Renal pelvis (tissue), 4 donors: Measurements from ENCODE around the gene OS9. TPM values are rescaled to one million over a fixed set of nuclear protein-coding genes. Genes with fewer than 3 reads are reported as not detected.

Experiments used
- DNase-seq: peaks from one replicate; pipeline ENCODE4 v3.0.0-alpha.2; 2013
- polyA plus RNA-seq, 3 donors: library from polyadenylated mRNA; unstranded; fragments of 120-200 nt; gene quantifications; one replicate each; pipeline ENCODE4 v1.2.1, GENCODE V29; 2013; ENCODE audit not compliant: insufficient read length in 3 of 3

The OS9 gene
- polyA plus RNA-seq, 3 donors: 197 to 226 (median 220) TPM

- DNase-seq: no peak
Observed at GRCh38 chr12:57761391-57761998, 67.6 kb downstream of the OS9 start.

DNA sequence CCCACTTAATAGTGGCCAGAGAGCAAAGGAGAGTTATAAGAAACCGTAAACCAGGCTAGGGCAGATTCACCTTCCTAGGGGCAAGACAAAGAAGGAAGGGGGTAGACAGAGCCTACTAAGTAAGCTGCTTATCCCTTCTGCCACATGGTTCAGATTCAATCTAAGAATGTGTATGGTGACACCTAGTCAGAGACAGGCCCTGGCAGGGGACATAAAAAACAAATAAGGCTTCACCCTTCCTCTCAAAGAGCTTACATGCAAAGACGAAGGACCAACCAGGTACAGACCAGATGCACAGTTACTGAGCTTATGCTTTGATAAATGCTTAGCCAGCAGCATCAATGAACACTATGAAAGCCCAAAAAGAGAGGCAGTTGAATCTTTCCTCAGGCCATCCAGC lies 68.5 kb downstream of the OS9 start:
- no peak for DNase-seq

DNA sequence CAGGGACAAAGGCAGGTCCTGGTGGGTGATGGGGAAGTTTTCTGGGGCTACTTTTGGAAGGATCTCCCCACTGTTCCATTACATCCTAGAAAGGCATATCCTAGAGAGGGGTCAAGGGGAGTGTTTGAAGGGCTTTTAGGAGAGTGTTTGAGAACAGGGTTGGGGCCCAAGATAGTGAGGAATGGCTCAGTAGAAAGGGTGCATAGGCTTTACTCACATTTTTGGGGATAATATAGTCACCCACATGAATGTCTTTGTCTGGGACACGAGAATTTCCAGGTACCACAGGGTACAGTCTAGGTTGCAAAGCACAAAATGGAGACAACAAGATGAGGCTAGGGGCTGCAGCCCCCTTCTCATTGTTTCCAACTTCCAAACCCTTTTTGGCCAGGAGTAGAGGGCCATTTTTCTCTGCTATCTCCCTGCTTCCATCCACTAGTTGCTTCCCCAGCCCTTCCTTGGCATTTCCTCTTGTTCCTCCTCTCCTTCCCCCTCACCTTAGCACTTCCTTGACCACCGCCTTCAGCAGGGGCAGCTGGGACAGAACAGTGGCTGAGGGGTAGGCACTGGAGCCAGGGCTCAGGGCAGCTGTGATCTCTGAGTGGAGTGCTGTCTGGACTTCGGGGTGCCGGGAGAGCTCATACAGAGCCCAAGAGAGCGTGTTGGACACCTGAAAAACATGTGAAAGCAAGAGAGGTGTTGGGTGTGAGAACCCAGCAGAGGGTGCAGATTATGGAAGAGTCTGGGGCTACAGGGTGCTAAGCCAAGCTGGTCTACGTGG lies 70.1 kb downstream of the OS9 start:
- no peak for DNase-seq

- DNase-seq: no peak
Observed at GRCh38 chr12:57764662-57765002, 70.7 kb downstream of the OS9 start.

DNA sequence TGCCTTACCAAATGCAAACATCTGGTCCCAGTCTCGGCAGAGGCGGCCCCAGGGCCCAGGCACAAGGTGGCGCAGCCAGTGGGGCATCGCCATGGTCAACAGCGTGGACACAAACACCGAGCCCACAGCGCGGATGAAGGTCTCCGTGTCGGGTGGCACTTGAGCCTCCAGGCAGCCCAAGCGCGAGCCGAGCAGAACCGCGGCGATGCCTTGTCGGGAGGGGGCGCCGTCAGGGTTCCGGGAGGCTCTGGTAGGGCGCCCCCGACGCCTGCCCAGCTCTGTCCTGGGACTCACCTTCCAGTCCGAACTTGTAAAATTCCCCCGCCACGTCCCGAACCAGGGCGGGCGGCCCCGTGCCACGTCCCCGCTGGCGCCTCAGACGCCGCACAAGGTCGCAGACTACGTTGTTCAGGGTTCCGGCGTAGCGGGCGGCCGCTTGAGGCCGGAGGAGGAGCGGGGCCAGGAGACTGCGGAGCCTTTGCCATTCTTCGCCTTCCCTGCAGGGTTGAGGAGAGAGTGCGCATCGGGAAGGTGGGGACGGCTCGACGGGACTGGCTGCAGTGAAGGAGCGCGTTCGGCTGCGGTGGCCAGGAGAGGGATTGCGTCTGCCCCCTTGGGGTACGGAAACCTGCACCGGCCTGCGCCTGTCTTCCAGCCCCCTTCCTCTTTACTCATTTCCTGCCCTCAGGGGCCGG lies 71.2 kb downstream of the OS9 start:
- DNase-seq: no peak

DNA sequence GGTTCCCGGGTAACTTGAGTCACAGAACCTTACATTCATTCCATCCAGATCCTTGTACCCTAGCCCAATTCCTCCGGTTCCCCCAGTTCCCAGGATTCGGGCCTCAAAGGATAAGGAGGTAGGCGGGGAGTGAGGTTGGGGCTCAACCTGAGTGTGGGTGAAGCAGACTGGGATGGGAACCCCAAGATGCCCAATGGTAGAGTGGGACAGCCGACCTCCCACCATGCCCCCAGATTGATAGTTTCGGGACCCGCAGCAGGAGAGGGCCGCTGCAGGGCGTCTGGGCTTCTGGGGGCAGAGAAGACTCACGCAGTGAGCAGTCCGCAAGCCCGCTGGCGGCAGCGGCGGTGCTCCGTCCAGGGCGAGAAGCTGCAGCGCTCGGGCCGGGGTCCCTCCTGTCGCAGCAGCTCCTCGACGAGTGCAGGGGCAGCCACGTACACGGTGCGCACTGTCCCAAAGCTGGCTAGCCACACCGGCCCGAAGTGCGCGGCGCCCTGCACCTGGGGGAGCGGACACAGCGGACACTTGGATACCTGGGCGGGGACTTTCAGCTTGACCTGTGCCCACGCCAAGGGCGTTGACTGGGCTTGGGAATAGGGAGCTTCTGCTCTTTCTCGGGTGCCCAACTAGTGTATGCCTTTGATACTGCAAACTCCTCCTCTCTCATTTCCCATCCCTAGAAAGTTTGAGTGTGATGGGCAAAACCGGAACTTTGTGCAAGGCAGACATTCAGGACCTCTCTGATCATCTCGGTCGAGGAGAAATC lies 71.9 kb downstream of the OS9 start:
- DNase-seq: no peak

DNA sequence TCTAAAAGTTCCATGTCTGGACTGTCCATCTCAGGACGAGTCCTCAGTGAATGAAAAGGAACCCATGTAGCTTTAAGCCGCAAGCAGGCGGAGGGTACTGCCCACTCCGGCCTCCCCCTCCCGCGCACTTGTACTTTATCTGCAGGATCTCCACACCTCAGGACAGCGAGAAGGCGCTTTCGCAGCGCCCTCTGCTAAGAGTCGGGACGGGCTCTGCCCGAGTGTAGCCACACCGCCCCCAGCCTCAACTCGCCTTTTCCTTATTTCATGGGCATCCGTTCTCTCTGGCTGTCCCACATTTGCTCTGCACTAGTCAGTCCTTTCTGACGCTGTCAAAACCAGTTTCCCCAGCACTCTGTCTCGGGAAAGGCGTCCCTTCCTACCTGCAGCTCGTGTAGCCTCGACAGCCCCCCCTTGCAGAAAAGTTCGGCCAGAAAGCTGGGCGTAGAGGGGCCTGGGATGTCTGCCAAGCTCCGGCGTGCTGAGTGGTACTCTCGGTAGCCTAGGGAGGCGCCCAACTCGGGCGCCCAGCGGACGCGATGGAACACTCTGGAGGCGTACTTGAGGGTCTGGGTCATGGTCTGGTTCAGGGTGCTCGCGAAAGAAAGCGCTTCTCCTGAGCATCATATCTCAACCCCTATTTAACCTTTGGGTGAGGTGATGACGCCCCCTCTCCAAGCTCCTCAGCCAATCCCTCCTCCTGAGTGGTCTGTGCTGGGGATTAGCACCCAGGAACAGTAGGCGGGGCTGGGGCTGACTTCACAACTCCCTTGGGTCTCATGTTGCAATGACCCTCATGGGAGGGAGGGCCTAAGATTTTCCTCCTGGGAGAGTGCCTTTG lies 72.8 kb downstream of the OS9 start, which contains the start of gene CYP27B1:
CYP27B1 (minus strand) TSS at position 615 of the 841 bp plus-strand sequence; CDS start at position 578, 37 bp downstream.
- no peak for DNase-seq

DNA sequence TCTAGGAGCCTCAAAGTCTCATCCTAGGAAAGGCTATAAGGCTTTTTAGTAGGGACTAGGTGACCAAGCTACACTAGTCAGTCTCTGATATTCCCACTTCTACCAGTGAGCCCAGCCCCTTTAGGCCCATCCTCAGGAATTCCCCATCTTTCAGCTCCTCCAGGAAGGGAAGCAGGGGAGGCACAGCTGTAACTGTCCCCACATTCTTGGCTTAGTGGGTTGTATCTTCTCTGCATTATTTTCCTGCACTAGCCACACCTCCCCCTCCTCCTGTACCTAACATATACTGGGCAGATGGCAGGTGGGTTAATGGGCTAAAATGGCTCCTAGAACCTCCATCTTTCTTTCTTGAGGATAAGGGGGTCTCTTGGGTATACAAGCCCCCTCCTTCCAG lies 73.4 kb downstream of the OS9 start:
- DNase-seq: no peak

DNA sequence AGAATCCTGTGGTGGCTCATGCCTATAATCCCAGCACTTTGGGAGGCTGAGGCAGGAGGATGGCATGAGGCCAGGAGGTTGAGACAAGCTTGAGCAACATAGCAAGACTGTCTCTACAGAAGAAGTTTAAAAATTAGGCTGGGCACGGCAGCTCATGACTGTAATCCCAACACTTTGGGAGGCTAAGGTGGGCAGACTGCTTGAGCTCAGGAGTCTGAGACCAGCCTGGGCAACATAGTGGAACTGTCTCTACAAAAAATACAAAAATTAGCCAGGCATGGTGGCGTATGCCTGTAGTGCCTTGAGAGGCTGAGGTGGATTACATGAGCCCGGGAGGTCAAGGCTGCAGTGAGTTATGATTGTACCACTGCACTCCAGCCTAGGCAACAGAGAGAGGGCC lies 73.9 kb downstream of the OS9 start:
- DNase-seq: no peak

DNA sequence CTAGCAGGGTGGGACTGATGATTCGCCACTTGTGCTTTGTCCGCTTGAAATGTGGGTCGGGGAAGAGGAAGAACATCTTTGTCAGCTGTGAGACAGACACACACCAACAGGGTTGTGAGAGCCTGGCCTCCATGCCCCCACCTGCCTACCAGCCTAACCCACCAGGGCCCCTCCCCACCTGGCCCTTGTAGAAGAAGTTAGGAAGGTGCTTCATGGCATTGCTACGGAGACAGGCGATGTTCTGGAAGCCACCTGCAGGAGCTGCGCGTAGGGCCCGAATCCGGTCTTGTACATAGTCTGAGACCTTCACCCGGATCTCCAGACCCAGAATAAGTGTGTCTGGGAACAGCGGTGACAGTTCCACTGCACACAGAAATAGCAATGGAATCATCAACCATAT lies 75.7 kb downstream of the OS9 start:
- DNase-seq: no peak

GRCh38 chr12:57770734-57771133 lies 76.8 kb downstream of the OS9 start:
- DNase-seq: no peak

Other genes starting within 250 kb of the OS9 start
- gene INHBE, start 238.8 kb upstream of the OS9 start, polyA plus RNA-seq: under 1 TPM; 0.53 to 0.77 (median 0.53) TPM
- gene GLI1, start 234.3 kb upstream of the OS9 start, polyA plus RNA-seq: 10 to 100 TPM; 20.2 to 21.2 (median 20.5) TPM
- 1 to 10 TPM; 2.8 to 3.4 (median 3.3) TPM for gene ARHGAP9, start 214.3 kb upstream of the OS9 start, polyA plus RNA-seq
- 100 to 1,000 TPM; 121 to 137 (median 133) TPM for gene MARS1, start 206.1 kb upstream of the OS9 start, polyA plus RNA-seq
- 10 to 100 TPM; 27.5 to 31.3 (median 31.2) TPM for gene DDIT3, start 173.6 kb upstream of the OS9 start, polyA plus RNA-seq
- 10 to 100 TPM; 61.1 to 96.4 (median 80.6) TPM for gene MBD6, start 171.3 kb upstream of the OS9 start, polyA plus RNA-seq
- 100 to 1,000 TPM; 162 to 175 (median 171) TPM for gene DCTN2, start 146.9 kb upstream of the OS9 start, polyA plus RNA-seq
- gene KIF5A, start 144.1 kb upstream of the OS9 start, polyA plus RNA-seq: under 1 TPM; 0.41 to 0.68 (median 0.65) TPM
- 10 to 100 TPM; 37.2 to 45.5 (median 37.9) TPM for gene PIP4K2C, start 102.9 kb upstream of the OS9 start, polyA plus RNA-seq
- 10 to 100 TPM; 61.2 to 67.0 (median 63.0) TPM for gene DTX3, start 89.3 kb upstream of the OS9 start, polyA plus RNA-seq
- gene ARHGEF25, start 82.7 kb upstream of the OS9 start, polyA plus RNA-seq: 10 to 100 TPM; 24.9 to 33.9 (median 33.4) TPM
- 1 to 10 TPM in 1 of 3 donors, under 1 TPM in 2; 0.87 to 1.1 (median 0.94) TPM for gene B4GALNT1, start 60.9 kb upstream of the OS9 start, polyA plus RNA-seq
- gene AGAP2, start 44.6 kb downstream of the OS9 start, polyA plus RNA-seq: 1 to 10 TPM in 2 of 3 donors, under 1 TPM in 1; 0.93 to 1.9 (median 1.5) TPM
- gene TSPAN31, start 50.9 kb downstream of the OS9 start, polyA plus RNA-seq: 10 to 100 TPM; 81.2 to 99.3 (median 93.6) TPM
- gene CDK4, start 58.2 kb downstream of the OS9 start, polyA plus RNA-seq: 100 to 1,000 TPM; 244 to 266 (median 256) TPM
- gene MARCHF9, start 61.0 kb downstream of the OS9 start, polyA plus RNA-seq: 10 to 100 TPM; 17.7 to 24.1 (median 23.4) TPM
- 1 to 10 TPM in 2 of 3 donors, under 1 TPM in 1; 0.80 to 2.4 (median 1.6) TPM for gene CYP27B1, start 72.9 kb downstream of the OS9 start, polyA plus RNA-seq
- gene METTL1, start 78.0 kb downstream of the OS9 start, polyA plus RNA-seq: 10 to 100 TPM; 28.0 to 35.8 (median 31.3) TPM
- 10 to 100 TPM in 2 of 3 donors, 1 to 10 TPM in 1; 9.3 to 13.7 (median 13.4) TPM for gene EEF1AKMT3, start 78.5 kb downstream of the OS9 start, polyA plus RNA-seq
- gene TSFM, start 88.7 kb downstream of the OS9 start, polyA plus RNA-seq: 10 to 100 TPM; 38.7 to 46.9 (median 45.0) TPM
- gene AVIL, start 124.6 kb downstream of the OS9 start, polyA plus RNA-seq: 10 to 100 TPM in 2 of 3 donors, 1 to 10 TPM in 1; 8.6 to 20.7 (median 19.9) TPM
- gene CTDSP2, start 152.6 kb downstream of the OS9 start, polyA plus RNA-seq: 100 to 1,000 TPM; 247 to 261 (median 259) TPM
- 10 to 100 TPM; 11.6 to 12.6 (median 12.3) TPM for gene ATP23, start 247.4 kb downstream of the OS9 start, polyA plus RNA-seq